Neural progenitor cell (in vitro differentiated cells): Measurements from ENCODE around the gene ARL2. TPM values are rescaled to one million over a fixed set of nuclear protein-coding genes. Genes with fewer than 3 reads are reported as not detected.

Experiments used
- DNase-seq: peaks from one replicate; pipeline ENCODE4 v3.0.0-alpha.2; 2016; ENCODE audit warnings: low spot score
- H2AFZ ChIP-seq: fragments of 200-600 bp; sonication (generic); replicated peaks from 2 replicates; pipeline ENCODE4 v1.6.1; 2016; ENCODE audit warnings: antibody characterized with exemption
- H3F3A ChIP-seq: fragments of 200-600 bp; sonication (generic); 2 replicates; pipeline ENCODE4 v1.6.1; 2016; ENCODE audit warnings: antibody characterized with exemption, low read depth
- H3K27ac ChIP-seq: fragments of 200-600 bp; sonication (generic); 2 replicates; pipeline ENCODE4 v1.5.1; 2016; ENCODE audit warnings: mild to moderate bottlenecking
- H3K27me3 ChIP-seq: fragments of 200-600 bp; sonication (generic); 2 replicates; pipeline ENCODE4 v1.6.1; 2016; ENCODE audit warnings: mild to moderate bottlenecking, moderate library complexity
- H3K36me3 ChIP-seq: fragments of 200-600 bp; sonication (generic); 2 replicates; pipeline ENCODE4 v1.5.1; 2016
- H3K4me1 ChIP-seq: fragments of 200-600 bp; sonication (generic); 2 replicates; pipeline ENCODE4 v1.6.1; 2016; ENCODE audit warnings: mixed run types
- H3K4me2 ChIP-seq: fragments of 200-600 bp; sonication (generic); 2 replicates; pipeline ENCODE4 v1.6.1; 2016
- H3K4me3 ChIP-seq: fragments of 200-600 bp; sonication (generic); 2 replicates; pipeline ENCODE4 v1.5.1; 2016
- H3K79me2 ChIP-seq: fragments of 200-600 bp; sonication (generic); 2 replicates; pipeline ENCODE4 v1.6.1; 2016; ENCODE audit warnings: low read depth
- H3K9ac ChIP-seq: fragments of 200-600 bp; sonication (generic); 2 replicates; pipeline ENCODE4 v1.6.1; 2016
- H3K9me3 ChIP-seq: fragments of 200-600 bp; sonication (generic); 2 replicates; pipeline ENCODE4 v1.5.1; 2016; ENCODE audit warnings: low read depth
- H4K20me1 ChIP-seq: fragments of 200-600 bp; sonication (generic); 2 replicates; pipeline ENCODE4 v1.6.1; 2016; ENCODE audit warnings: low read depth
- H3K27ac Mint-ChIP-seq: 3 replicates; pipeline ENCODE4 v1.8.0; 2021; ENCODE audit warnings: mixed read lengths
- H3K27me3 Mint-ChIP-seq: 2 replicates; pipeline ENCODE4 v1.8.0; 2022; ENCODE audit warnings: low read depth, mild to moderate bottlenecking, inconsistent platforms, moderate library complexity, mixed read lengths; ENCODE audit not compliant: insufficient read depth
- H3K36me3 Mint-ChIP-seq: 3 replicates; pipeline ENCODE4 v1.8.0; 2021; ENCODE audit warnings: mixed read lengths
- H3K4me1 Mint-ChIP-seq: 3 replicates; pipeline ENCODE4 v1.8.0; 2021; ENCODE audit warnings: mixed read lengths
- H3K4me3 Mint-ChIP-seq: 3 replicates; pipeline ENCODE4 v1.8.0; 2021; ENCODE audit warnings: mild to moderate bottlenecking, moderate library complexity, mixed read lengths
- H3K9me3 Mint-ChIP-seq: 3 replicates; pipeline ENCODE4 v1.8.0; 2020; ENCODE audit warnings: mixed read lengths
- CTCF ChIP-seq: fragments of 200-600 bp; sonication (generic); IDR thresholded peaks from 2 replicates; pipeline ENCODE4 v1.5.1; 2017; ENCODE audit warnings: antibody characterized with exemption, mild to moderate bottlenecking
- EZH2 ChIP-seq: fragments of 200-600 bp; sonication (generic); IDR thresholded peaks from 2 replicates; pipeline ENCODE4 v1.6.1; 2017; ENCODE audit warnings: antibody characterized with exemption, mild to moderate bottlenecking, moderate library complexity
- microRNA-seq: library from miRNA; unstranded; fragments of <30 nt; microRNA quantifications from one replicate; pipeline ENCODE4, GENCODE V29; 2016
- small RNA-seq: library from RNA; depleted of rRNA; stranded (forward); fragments of <200 nt; gene quantifications from one replicate; pipeline ENCODE3, GENCODE V24; 2015
- total RNA-seq: library from RNA; depleted of rRNA; stranded (reverse); fragments of >200 nt; gene quantifications from 2 replicates; pipeline ENCODE4 v1.2.3, GENCODE V29; 2015; ENCODE audit warnings: low replicate concordance

ARL2 gene
- total RNA-seq, 1 donor from 2014 or later, result 171 TPM

GRCh38 chr11:65069217-65069616, 55.3 kb downstream of the ARL2 start:
- Mint-ChIP-seq H3K27ac (no peak overlapping the region), H3K36me3 (no peaks in the 10 kb centered on the region), H3K27me3 (peaks cover 2% of the 10 kb centered on the region), H3K9me3 (no peaks in the 10 kb centered on the region), H3K4me1 (peaks cover 6% of the 10 kb centered on the region), H3K4me3 (no peak overlapping the region)
- DNase-seq, result no peak
- no peaks in the 10 kb centered on the region for H3K27me3 ChIP-seq
- H3K79me2 ChIP-seq, result no peaks in the 10 kb centered on the region
- H3K36me3 ChIP-seq, result no peaks in the 10 kb centered on the region
- H2AFZ ChIP-seq, result no peak overlapping the region
- peaks cover 15% of the 10 kb centered on the region for H3K4me1 ChIP-seq
- no peak overlapping the region for H3K27ac ChIP-seq
- no peak overlapping the region for H3K9ac ChIP-seq
- no peaks in the 10 kb centered on the region for H4K20me1 ChIP-seq
- TF ChIP-seq CTCF (no peak), EZH2 (no peak)
- H3K9me3 ChIP-seq, result no peaks in the 10 kb centered on the region
- no peak overlapping the region for H3K4me3 ChIP-seq
- H3K4me2 ChIP-seq, result no peak overlapping the region
- peaks cover 8% of the 10 kb centered on the region for H3F3A ChIP-seq

Small RNA genes within 50 kb of the gene (microRNA-seq; reads per million reads assigned to microRNA genes)
- gene MIR6879, result not detected

Small RNA genes within 50 kb of the gene (small RNA-seq; reads per million reads assigned to genes)
- gene MIR6879 (not detected), gene SNX15 (not detected)

Other genes starting within 250 kb of the ARL2 start
- gene SF1, start 235.6 kb upstream of the ARL2 start, total RNA-seq, result 140 and 193 TPM in 2 replicates
- 15.8 and 27.7 TPM in 2 replicates for gene MAP4K2, start 210.9 kb upstream of the ARL2 start, total RNA-seq
- gene MEN1, start 203.6 kb upstream of the ARL2 start, total RNA-seq, result 11.4 and 34.9 TPM in 2 replicates
- 0.62 and 2.1 TPM in 2 replicates for gene CDC42BPG, start 169.5 kb upstream of the ARL2 start, total RNA-seq
- gene EHD1, start 135.5 kb upstream of the ARL2 start, total RNA-seq, result 19.8 and 39.7 TPM in 2 replicates
- 4.4 and 16.6 TPM in 2 replicates for gene ATG2A, start 97.0 kb upstream of the ARL2 start, total RNA-seq
- gene PPP2R5B, start 89.5 kb upstream of the ARL2 start, total RNA-seq, result 5.7 and 11.3 TPM in 2 replicates
- 1.5 TPM in 1 of 2 replicates, not detected in the other for gene GPHA2, start 78.3 kb upstream of the ARL2 start, total RNA-seq
- gene MAJIN, start 42.1 kb upstream of the ARL2 start, total RNA-seq, result 0.06 TPM in 1 of 2 replicates, not detected in the other
- gene BATF2, start 17.2 kb upstream of the ARL2 start, total RNA-seq, result 0.28 TPM in 1 of 2 replicates, not detected in the other
- gene SNX15, start 13.3 kb downstream of the ARL2 start, total RNA-seq, result 10.7 and 16.8 TPM in 2 replicates
- gene SAC3D1, start 27.1 kb downstream of the ARL2 start, total RNA-seq, result 3.0 and 13.2 TPM in 2 replicates
- 0.80 and 3.0 TPM in 2 replicates for gene NAALADL1, start 44.4 kb downstream of the ARL2 start, total RNA-seq
- 46.7 and 57.3 TPM in 2 replicates for gene CDCA5, start 69.9 kb downstream of the ARL2 start, total RNA-seq
- 12.6 and 36.1 TPM in 2 replicates for gene ZFPL1, start 70.1 kb downstream of the ARL2 start, total RNA-seq
- gene VPS51, start 82.1 kb downstream of the ARL2 start, total RNA-seq, result 80.4 and 252 TPM in 2 replicates
- 36.1 and 109 TPM in 2 replicates for gene TM7SF2, start 97.7 kb downstream of the ARL2 start, total RNA-seq
- gene ZNHIT2, start 103.5 kb downstream of the ARL2 start, total RNA-seq, result 1.5 and 8.1 TPM in 2 replicates
- gene FAU, start 108.0 kb downstream of the ARL2 start, total RNA-seq, result 227 and 288 TPM in 2 replicates
- 38.3 and 57.5 TPM in 2 replicates for gene MRPL49, start 108.2 kb downstream of the ARL2 start, total RNA-seq
- 7.2 and 12.0 TPM in 2 replicates for gene SYVN1, start 120.4 kb downstream of the ARL2 start, total RNA-seq
- not detected in 2 replicates for gene SPDYC, start 156.1 kb downstream of the ARL2 start, total RNA-seq
- 24.3 and 57.3 TPM in 2 replicates for gene CAPN1, start 167.8 kb downstream of the ARL2 start, total RNA-seq
- 33.3 and 47.7 TPM in 2 replicates for gene POLA2, start 247.8 kb downstream of the ARL2 start, total RNA-seq